OCI-LY7 (cell line): ENCODE results near the gene CDKAL1.

Experiments used
- EZH2phosphoT487 ChIP-seq: fragments of 200-600 bp; sonication (generic); IDR thresholded peaks from 2 replicates; pipeline ENCODE4 v1.6.1; 2018; ENCODE audit warnings: low read depth, borderline replicate concordance, mild to moderate bottlenecking, mixed run types, antibody characterized with exemption, low read length, moderate library complexity, mixed read lengths
- TF ChIP-seq, protein P1 (sequence below): fragments of 200-600 bp; sonication (generic); conservative IDR thresholded peaks from 2 replicates; pipeline ENCODE4 v1.5.1; 2014; ENCODE audit warnings: mild to moderate bottlenecking, antibody characterized with exemption, low read length, moderate library complexity, mixed read lengths

DNA sequence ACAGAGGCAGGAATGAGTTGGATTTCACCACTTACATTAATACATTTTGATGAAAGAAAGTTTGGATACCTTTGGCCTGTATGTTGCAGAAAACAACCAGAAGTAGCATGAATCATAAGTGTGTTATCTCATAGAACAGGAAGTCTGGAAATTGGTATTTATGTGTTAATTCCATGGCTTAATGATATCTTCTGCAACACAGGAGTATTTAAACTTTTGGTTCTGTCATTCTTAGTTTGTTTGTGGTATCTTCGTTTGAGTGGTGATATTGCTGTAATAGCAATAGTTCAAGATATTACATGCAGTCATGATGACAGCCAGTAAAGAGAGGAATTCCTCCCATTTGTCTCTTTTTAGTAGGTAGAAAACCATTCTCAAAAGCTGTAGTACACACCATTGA lies 177.3 kb downstream of the CDKAL1 start:
- TF ChIP-seq, protein P1, sequence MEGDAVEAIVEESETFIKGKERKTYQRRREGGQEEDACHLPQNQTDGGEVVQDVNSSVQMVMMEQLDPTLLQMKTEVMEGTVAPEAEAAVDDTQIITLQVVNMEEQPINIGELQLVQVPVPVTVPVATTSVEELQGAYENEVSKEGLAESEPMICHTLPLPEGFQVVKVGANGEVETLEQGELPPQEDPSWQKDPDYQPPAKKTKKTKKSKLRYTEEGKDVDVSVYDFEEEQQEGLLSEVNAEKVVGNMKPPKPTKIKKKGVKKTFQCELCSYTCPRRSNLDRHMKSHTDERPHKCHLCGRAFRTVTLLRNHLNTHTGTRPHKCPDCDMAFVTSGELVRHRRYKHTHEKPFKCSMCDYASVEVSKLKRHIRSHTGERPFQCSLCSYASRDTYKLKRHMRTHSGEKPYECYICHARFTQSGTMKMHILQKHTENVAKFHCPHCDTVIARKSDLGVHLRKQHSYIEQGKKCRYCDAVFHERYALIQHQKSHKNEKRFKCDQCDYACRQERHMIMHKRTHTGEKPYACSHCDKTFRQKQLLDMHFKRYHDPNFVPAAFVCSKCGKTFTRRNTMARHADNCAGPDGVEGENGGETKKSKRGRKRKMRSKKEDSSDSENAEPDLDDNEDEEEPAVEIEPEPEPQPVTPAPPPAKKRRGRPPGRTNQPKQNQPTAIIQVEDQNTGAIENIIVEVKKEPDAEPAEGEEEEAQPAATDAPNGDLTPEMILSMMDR = no peak
- TF ChIP-seq EZH2phosphoT487 = no peak
